ENCODE results near the gene L3MBTL4.

The L3MBTL4 gene

DNA sequence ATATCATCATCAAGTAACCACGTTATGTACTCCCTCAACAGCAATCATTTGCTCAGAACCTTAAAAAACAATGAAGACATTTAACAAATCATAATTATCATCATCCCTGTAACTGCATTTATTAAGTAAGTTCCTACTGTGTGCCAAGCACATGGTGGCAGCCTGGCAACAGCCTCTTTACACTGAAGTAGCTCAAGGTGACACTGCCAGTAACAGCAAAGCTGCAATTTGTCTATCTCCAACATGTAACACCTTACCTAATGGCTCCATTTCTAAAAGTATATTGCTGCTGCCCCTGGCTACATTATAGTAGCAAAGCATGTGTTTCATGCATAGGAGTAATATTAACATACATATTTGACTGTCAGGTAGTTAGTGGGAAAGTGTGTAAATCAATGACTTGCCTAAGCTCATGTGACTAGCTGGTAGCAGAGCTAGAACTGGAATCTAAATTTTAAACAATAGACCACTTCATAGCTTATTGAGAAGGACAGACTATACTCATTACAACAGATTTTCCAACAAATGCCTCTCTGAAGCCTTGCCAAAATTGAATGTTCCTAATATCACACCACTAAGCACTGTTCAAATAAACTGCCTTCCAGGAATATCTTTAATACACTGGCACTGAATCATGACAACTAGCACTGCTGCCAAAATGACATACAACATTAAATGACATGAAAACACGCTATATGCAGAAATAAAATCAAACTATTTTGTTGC lies 86.7 kb downstream of the L3MBTL4 start:
- peaks cover 17% of the 10 kb centered on the region for H3K9me3 Mint-ChIP-seq
- H3K4me1 Mint-ChIP-seq (ENCODE audit: low read depth): no peaks in the 10 kb centered on the region
- H3K36me3 Mint-ChIP-seq (ENCODE audit: low read depth): no peaks in the 10 kb centered on the region
- no peak overlapping the region for H3K4me3 Mint-ChIP-seq
- H3K27ac Mint-ChIP-seq: no peak overlapping the region
- intact Hi-C loops (cut with micrococcal nuclease): no loop called here
- H3K27me3 Mint-ChIP-seq: no peaks in the 10 kb centered on the region

DNA sequence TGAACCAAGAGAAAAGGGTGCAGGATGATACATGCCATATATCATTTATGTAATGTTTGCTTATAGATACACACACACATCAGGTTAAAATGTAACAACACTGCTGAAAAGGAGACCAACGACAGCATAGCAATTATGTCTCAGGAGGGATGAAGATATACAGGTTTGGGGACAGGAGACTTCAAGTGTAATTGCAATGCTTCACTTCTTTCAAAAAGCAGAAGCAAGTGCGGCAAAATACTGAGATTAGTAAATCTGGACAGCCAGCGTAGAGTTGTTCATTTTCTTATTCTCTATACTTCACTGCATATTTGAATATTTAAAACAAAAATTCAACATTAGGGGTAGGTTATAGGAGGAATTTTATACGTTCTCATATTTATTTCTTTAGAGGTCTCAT lies 87.2 kb downstream of the L3MBTL4 start:
- intact Hi-C loops (cut with micrococcal nuclease): no loop called here
- H3K4me1 Mint-ChIP-seq (ENCODE audit: low read depth): no peaks in the 10 kb centered on the region

DNA sequence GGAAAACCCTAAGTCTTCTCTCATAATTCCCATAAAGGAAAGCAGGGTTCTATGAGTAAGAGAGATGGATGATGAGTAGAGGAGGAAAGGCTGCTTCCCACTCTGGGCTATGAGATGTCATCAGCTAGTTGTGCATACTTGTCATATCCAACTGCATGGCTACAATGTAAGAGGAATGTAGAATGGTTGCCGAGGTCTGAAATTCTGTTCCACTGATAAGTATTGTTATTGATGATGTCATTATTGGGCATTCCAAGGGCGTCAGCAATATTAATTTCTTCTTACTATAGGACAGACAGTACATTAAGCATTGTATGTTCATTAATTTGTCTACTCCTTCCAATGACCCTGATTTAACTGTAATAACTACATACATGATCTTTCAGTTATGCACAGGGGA lies 88.1 kb downstream of the L3MBTL4 start:
- Mint-ChIP-seq H3K27me3 (no peaks in the 10 kb centered on the region), H3K4me1 (ENCODE audit: low read depth) (no peaks in the 10 kb centered on the region), H3K4me3 (no peak overlapping the region), H3K9me3 (peaks cover 32% of the 10 kb centered on the region), H3K27ac (no peak overlapping the region), H3K36me3 (ENCODE audit: low read depth) (no peaks in the 10 kb centered on the region)
- intact Hi-C loops (cut with micrococcal nuclease): no loop called here

More for the DNA sequence above, 87.2 kb downstream of the L3MBTL4 start:
- Mint-ChIP-seq H3K27ac (no peak overlapping the region), H3K27me3 (no peaks in the 10 kb centered on the region), H3K9me3 (peaks cover 23% of the 10 kb centered on the region), H3K36me3 (ENCODE audit: low read depth) (no peaks in the 10 kb centered on the region), H3K4me3 (no peak overlapping the region)

DNA sequence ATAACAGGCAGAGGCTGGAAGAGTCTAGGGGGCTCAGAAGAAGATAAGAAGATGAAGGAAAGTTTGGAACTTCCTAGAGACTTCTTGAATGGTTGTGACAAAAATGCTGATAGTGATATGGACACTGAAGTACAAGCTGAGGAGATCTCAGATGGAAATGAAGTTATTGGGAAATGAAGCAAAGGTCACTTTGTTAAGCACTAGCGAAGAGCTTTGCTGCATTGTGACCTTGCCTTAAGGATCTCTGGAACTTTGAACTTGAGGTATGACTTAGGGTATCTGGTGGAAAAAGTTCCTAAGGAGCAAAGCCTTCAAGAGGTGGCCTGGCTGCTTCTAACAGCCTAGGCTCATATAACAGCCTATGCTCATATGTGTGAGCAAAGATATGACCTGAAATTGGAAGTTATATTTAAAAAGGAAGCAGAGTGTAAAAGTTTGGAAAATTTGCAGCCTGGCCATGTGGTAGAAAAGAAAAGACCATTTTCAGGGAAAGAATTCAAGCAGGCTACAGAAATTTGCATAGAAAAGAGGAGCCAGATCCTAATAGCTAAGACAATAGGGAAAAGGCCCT lies 91.3 kb downstream of the L3MBTL4 start:
- intact Hi-C loops (cut with micrococcal nuclease): no loop called here
- Mint-ChIP-seq H3K36me3 (ENCODE audit: low read depth) (no peaks in the 10 kb centered on the region), H3K4me3 (no peak overlapping the region), H3K9me3 (peaks cover 42% of the 10 kb centered on the region), H3K27me3 (no peaks in the 10 kb centered on the region), H3K4me1 (ENCODE audit: low read depth) (no peaks in the 10 kb centered on the region), H3K27ac (no peak overlapping the region)

DNA sequence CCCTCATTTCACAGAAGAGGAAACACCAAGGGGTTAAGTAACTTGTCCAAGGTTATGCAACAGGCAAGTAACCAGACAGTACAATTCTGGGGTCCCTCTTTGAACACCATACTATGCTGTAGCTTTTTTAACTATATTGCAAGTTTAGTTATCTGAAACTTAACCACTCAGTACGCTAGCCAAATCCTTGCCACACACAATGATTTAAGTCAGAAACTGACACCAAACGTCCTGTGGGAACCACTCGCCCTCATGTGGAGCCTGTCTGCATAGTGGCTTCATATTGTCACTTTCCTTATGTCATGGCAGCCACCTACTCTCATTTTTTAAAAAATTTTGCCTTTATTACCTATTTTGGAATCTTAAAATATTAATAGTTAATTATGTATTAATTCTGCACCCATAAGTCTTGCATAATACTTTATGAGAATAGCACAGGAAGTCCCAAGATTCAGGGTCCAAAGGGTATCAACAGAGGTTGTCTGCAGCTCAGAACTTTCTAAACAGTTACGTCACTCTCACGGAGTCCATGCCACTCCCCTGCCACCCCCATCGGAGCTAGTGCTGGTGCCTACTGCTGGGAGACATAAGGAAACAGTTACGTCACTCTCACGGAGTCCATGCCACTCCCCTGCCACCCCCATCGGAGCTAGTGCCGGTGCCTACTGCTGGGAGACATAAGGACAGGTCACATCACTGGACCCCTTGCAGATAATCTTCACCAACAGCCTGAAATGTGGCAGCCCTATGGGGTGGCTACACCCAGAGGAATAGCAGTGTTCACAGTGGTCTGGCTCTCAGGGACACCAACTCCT lies 99.0 kb downstream of the L3MBTL4 start:
- Mint-ChIP-seq H3K27me3 (no peaks in the 10 kb centered on the region), H3K27ac (no peak overlapping the region), H3K4me3 (peak overlapping the region; percentile 44), H3K4me1 (ENCODE audit: low read depth) (peaks cover 7% of the 10 kb centered on the region), H3K36me3 (ENCODE audit: low read depth) (no peaks in the 10 kb centered on the region), H3K9me3 (peaks cover 13% of the 10 kb centered on the region)
- intact Hi-C loops (cut with micrococcal nuclease): loop anchor here (5.0 to 10.0 kb wide), 2 partner anchors 59 to 97 kb away; partner anchors contain the start of gene L3MBTL4

DNA sequence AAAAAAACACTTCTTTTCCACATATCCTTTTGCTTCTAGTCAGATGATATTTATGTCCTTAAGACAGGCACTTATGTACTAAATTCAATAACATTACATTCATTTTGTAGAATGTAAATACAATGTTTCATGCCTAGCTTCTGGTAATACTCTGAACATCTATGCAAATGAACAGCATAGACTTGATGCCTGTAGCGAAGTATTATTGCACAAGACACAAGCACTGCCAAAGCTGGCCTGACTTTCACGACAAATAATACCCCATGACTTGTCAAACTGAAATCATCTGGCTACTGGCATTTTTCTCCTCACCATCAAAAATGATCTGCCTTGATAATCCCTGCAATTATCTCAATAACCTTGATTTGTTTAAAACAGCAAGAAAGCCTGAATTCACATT lies 101.3 kb downstream of the L3MBTL4 start:
- H3K27me3 Mint-ChIP-seq: no peaks in the 10 kb centered on the region
- H3K36me3 Mint-ChIP-seq (ENCODE audit: low read depth): no peaks in the 10 kb centered on the region
- no peak overlapping the region for H3K27ac Mint-ChIP-seq
- H3K9me3 Mint-ChIP-seq: no peaks in the 10 kb centered on the region
- intact Hi-C loops (cut with micrococcal nuclease): loop anchor here (10.0 kb wide), 1 partner anchor 61 kb away; no protein-coding TSS in a partner anchor
- peaks cover 7% of the 10 kb centered on the region for H3K4me1 Mint-ChIP-seq (ENCODE audit: low read depth)
- H3K4me3 Mint-ChIP-seq: no peak overlapping the region

DNA sequence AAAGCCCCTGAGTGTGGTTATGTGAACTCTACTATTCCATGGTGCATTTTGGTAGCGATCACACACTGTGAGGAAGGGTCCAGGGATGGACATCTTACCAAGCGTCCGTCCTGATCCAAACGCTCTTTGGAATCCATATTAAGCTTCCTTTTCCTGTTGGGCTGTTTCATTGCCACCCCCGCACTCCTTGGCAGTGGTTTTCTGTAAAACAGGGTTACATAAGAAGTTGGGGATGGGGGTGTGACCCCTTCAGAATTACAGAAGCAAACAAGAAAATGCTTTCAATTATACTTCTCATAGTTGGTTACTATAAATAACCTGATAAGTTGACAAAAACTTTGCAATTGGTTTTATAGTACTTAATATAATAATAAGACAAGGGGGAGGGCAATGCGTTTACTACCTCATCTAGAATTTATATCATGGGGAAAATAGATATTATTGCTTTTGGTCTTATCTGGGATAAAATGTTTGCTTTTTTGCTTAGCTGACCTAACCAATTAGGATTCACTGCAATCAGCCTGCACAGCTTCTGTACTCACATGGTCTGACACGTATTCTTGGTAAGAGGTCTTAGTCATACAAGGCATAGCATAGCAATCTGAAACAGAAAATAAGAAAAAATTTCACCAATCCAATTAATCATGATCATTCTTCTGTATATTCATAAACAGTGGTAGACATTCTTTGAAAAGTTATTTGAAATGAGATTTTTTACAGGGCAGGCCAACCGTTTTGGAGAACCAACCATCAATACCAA lies 103.1 kb downstream of the L3MBTL4 start:
- peaks cover 7% of the 10 kb centered on the region for H3K4me1 Mint-ChIP-seq (ENCODE audit: low read depth)
- H3K36me3 Mint-ChIP-seq (ENCODE audit: low read depth): no peaks in the 10 kb centered on the region
- H3K4me3 Mint-ChIP-seq: no peak overlapping the region
- H3K27ac Mint-ChIP-seq: no peak overlapping the region
- no peaks in the 10 kb centered on the region for H3K9me3 Mint-ChIP-seq
- no peaks in the 10 kb centered on the region for H3K27me3 Mint-ChIP-seq
- intact Hi-C loops (cut with micrococcal nuclease): loop anchor here (10.0 kb wide), 1 partner anchor 63 kb away; no protein-coding TSS in a partner anchor

DNA sequence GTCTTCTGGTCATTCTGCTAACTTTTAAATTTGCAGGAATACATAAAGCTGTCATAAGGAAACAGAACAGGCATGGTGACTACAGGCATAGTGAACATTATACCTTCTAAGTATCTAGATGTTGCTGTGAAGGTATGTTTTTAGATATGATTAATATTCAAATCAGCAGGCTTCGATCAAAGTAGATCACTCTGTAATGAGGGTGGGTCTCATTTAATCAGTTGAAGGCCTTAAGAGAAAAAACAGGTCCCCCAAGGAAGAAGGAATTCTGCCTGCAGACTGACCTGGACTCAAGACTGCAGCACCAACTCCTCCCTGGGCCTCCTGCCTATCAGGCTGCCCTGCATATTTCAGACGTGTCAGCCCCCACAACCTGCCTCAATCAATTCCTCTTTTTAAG lies 104.0 kb downstream of the L3MBTL4 start:
- intact Hi-C loops (cut with micrococcal nuclease): loop anchor here (10.0 kb wide), 1 partner anchor 64 kb away; no protein-coding TSS in a partner anchor

DNA sequence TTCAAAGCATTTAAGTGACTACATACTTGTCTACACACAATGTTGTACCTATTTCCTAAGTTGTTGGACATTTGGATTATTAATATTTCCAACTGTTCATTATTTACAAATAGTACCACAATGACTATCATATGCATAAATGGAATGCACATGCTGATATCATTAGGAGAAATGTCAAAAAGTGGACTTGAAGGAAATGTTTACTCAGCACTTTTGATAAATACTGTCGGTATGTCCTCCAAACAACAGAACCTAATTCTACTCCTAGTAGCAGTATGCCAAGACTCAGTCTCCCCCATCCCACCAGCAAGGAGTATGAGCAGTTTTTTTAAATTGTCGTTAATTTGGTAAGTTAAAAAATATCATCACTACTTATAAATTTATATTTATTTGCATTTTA lies 116.8 kb downstream of the L3MBTL4 start:
- no peaks in the 10 kb centered on the region for H3K27me3 Mint-ChIP-seq

More for the DNA sequence above, 104.0 kb downstream of the L3MBTL4 start:
- Mint-ChIP-seq H3K4me1 (ENCODE audit: low read depth) (peaks cover under 1% of the 10 kb centered on the region), H3K9me3 (no peaks in the 10 kb centered on the region), H3K27me3 (no peaks in the 10 kb centered on the region), H3K4me3 (no peak overlapping the region), H3K36me3 (ENCODE audit: low read depth) (no peaks in the 10 kb centered on the region), H3K27ac (no peak overlapping the region)

DNA sequence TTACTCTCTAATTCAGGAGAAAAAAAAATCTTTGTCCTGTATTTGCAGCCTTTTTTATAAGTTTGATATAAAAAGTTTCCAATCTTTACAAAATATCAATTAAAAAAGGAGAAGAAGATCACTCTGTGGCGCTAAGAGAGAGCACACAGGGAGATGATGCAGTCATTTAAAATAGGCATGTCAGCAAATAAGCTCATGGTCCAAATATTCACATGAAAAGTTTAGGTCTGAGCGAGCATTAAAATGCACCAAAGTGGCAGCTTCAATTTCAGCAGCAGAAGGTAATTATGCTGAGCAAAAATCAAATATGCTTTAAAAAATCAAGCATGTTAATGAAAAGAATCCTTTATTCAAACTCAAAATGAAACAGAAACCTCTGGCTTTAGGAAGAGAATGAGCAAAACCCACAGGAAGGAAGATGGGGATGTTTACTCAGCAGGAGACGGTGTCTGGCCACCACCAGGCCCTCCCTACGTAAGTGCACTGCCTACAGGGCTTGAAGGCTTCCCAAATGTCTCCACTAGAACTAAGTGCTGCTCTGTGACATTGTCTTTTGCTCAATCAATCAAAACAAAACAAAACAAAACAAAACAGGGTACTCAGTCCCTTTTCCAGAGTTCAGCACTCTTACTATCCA lies 120.4 kb downstream of the L3MBTL4 start:
- peaks cover 12% of the 10 kb centered on the region for H3K4me1 Mint-ChIP-seq (ENCODE audit: low read depth)
- intact Hi-C loops (cut with micrococcal nuclease): no loop called here
- H3K36me3 Mint-ChIP-seq (ENCODE audit: low read depth): no peaks in the 10 kb centered on the region
- H3K9me3 Mint-ChIP-seq: no peaks in the 10 kb centered on the region
- no peaks in the 10 kb centered on the region for H3K27me3 Mint-ChIP-seq
- H3K4me3 Mint-ChIP-seq: peak overlapping the region; percentile 6
- H3K27ac Mint-ChIP-seq: peak overlapping the region; percentile 8

More for the DNA sequence above, 116.8 kb downstream of the L3MBTL4 start:
- H3K4me3 Mint-ChIP-seq: no peak overlapping the region
- intact Hi-C loops (cut with micrococcal nuclease): no loop called here
- no peaks in the 10 kb centered on the region for H3K9me3 Mint-ChIP-seq
- no peak overlapping the region for H3K27ac Mint-ChIP-seq
- H3K36me3 Mint-ChIP-seq (ENCODE audit: low read depth): no peaks in the 10 kb centered on the region
- H3K4me1 Mint-ChIP-seq (ENCODE audit: low read depth): peaks cover 12% of the 10 kb centered on the region

DNA sequence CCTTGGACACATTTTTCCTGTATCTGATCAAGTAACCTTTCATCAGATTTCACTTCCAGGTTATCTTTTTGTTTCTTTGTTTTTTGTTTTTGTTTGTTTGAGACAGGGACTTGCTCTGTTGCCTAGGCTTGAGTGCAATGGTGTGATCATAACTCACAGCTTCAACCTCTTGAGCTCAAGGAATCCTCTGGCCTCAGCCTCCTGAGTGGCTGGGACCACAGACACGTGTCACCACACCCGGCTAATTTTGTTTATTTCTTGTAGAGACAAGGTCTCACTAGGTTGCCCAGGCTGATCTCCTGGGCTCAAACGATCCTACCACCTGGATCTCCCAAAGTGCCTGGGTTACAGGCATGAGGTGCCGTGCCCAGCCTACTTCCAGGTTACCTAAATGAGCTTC lies 124.9 kb downstream of the L3MBTL4 start:
- no peaks in the 10 kb centered on the region for H3K9me3 Mint-ChIP-seq
- H3K27ac Mint-ChIP-seq: no peak overlapping the region
- H3K36me3 Mint-ChIP-seq (ENCODE audit: low read depth): no peaks in the 10 kb centered on the region
- peaks cover 12% of the 10 kb centered on the region for H3K4me1 Mint-ChIP-seq (ENCODE audit: low read depth)
- no peaks in the 10 kb centered on the region for H3K27me3 Mint-ChIP-seq
- no peak overlapping the region for H3K4me3 Mint-ChIP-seq
- intact Hi-C loops (cut with micrococcal nuclease): no loop called here

DNA sequence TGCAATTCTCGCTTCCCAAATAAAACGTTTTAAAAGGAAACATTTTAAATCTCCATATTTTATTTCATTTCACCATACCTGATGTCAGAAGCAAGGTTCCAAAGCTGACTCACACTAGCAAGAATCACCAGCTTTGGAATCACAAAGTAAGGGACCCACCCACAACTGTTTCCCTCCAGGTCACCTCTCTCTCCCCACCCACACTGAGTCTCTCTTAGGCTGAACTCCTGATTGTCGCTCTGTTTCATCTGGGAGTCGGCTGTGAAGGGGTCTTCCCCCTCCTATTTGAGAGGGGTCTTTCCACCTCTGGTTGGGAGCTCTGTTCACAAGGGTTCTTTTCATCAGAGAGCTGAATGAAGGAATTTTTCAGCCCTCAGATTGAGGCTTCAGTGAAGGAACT lies 128.1 kb downstream of the L3MBTL4 start:
- Mint-ChIP-seq H3K4me3 (no peak overlapping the region), H3K4me1 (ENCODE audit: low read depth) (no peaks in the 10 kb centered on the region), H3K27ac (no peak overlapping the region), H3K36me3 (ENCODE audit: low read depth) (no peaks in the 10 kb centered on the region), H3K27me3 (no peaks in the 10 kb centered on the region), H3K9me3 (no peaks in the 10 kb centered on the region)
- intact Hi-C loops (cut with micrococcal nuclease): no loop called here

DNA sequence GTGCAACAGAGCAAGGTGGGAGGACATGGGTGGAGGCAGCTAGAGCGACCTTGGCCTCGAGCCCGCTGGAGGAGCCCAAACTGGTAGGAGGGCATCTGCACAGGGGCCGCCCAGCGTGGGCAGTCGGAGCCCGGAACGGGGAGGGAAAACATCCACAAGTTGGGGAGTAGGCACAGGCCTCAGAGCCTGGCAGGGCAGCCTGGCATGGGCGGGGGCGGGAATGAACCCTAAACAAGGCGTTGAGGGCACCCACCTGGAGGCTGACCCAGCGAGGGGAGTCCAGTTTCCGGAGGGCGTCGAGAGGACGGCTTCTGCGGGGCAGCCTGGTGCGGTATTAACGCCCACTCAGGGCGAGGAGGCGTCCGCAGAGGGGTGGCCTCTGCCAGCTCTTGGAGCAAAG lies 129.9 kb downstream of the L3MBTL4 start:
- H3K9me3 Mint-ChIP-seq: no peaks in the 10 kb centered on the region
- H3K4me3 Mint-ChIP-seq: no peak overlapping the region
- intact Hi-C loops (cut with micrococcal nuclease): no loop called here
- H3K36me3 Mint-ChIP-seq (ENCODE audit: low read depth): no peaks in the 10 kb centered on the region
- no peaks in the 10 kb centered on the region for H3K4me1 Mint-ChIP-seq (ENCODE audit: low read depth)
- H3K27ac Mint-ChIP-seq: no peak overlapping the region
- H3K27me3 Mint-ChIP-seq: no peaks in the 10 kb centered on the region
